Stimulated activated effector memory CD8-positive, alpha-beta T cell treated with anti-CD3 and anti-CD28 coated beads, Interleukin-12 subunit alpha, Interleukin-12 subunit beta, amount 100 ng/mL, for 72 hours (primary cell): ENCODE data around the gene SETBP1.

Source experiments
- ATAC-seq: fragments of 150-1000 bp; cut with Tn5 transposase; 2 replicates; pipeline ENCODE4 v1.10.0; 2021
- DNase-seq, 2 donors: peaks; one replicate each; pipeline ENCODE4 v3.0.0; 2021 to 2022; ENCODE audit warnings: low spot score in 2 of 2
- H3K27ac Mint-ChIP-seq: one replicate; pipeline ENCODE4 v1.8.0; 2022; ENCODE audit warnings: mild to moderate bottlenecking, mixed read lengths
- H3K36me3 Mint-ChIP-seq: one replicate; pipeline ENCODE4 v1.8.0; 2022; ENCODE audit warnings: mild to moderate bottlenecking, mixed read lengths
- H3K4me1 Mint-ChIP-seq: one replicate; pipeline ENCODE4 v1.8.0; 2022; ENCODE audit warnings: mixed read lengths
- H3K4me3 Mint-ChIP-seq: one replicate; pipeline ENCODE4 v1.8.0; 2022; ENCODE audit warnings: mild to moderate bottlenecking, mixed read lengths
- H3K9me3 Mint-ChIP-seq: one replicate; pipeline ENCODE4 v1.8.0; 2022; ENCODE audit warnings: mixed read lengths

The SETBP1 gene

DNA sequence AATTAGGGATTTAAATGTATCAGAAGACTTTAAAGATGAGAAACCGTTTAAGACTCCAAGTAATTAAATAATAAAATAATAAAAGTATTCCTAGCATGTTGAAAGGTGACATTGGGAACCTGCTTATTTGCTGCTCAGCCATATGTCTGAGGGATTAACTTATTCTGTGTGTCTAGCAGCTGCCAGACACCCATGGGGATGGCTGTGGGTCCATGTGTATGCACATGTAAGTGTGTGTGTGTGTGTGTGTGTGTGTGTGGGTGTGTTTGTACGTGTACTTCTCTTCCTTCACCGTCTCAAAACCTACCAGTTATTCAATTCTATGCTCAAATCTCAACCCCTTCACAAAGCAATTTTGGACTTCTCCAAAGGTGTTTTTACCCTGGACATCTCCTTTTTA, 124.5 kb downstream of the SETBP1 start:
- peaks cover 23% of the 10 kb centered on the region for H3K36me3 Mint-ChIP-seq
- H3K4me3 Mint-ChIP-seq = no peak overlapping the region
- peaks cover 39% of the 10 kb centered on the region for H3K4me1 Mint-ChIP-seq
- H3K27ac Mint-ChIP-seq = peak overlapping the region; percentile 41
- ATAC-seq (no peak), DNase-seq (no peak)
- H3K9me3 Mint-ChIP-seq = peaks cover 4% of the 10 kb centered on the region

DNA sequence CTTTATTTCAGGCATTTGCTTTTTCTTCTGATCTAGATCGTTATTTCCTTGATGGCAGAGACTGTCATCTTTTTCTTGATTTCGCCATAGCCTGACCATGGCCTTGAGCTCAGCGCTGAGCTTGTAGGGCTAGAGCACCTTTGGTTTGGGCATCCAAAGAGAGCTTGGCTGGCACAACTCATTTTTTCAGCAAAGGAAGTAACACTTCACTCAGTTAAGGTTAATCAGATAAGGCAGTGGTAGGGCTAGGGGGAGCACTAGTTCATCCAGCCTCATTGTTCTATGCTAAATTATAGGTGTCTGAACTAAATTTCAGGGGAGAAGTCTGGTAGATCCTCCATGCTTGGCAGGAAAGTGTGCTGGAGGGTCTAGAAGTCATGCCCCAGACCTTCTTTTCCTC, 125.0 kb downstream of the SETBP1 start:
- peak; percentile 67 for ATAC-seq
- peak overlapping the region; percentile 41 for H3K27ac Mint-ChIP-seq

DNA sequence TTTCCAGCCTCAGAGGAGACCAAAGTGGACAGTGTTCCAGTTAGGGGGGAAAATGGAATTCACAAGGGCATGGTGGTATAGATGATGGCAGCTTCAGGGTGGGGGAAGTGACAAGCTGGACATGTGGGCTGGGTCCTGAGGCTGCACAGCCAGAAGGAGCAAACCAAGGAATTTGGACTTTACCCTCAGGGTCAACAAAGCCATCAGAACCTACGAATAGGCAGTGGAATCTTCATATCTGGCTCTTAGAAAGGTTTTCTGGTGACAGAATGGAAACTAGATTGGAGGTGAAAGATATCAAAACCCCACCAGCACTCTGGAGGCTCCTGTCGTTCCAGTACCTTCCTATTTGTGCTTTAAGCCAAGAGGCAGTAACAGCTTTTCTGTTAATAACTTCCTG, 127.1 kb downstream of the SETBP1 start:
- no peak for DNase-seq
- H3K4me3 Mint-ChIP-seq = no peak overlapping the region
- ATAC-seq = no peak
- H3K27ac Mint-ChIP-seq = no peak overlapping the region
- H3K9me3 Mint-ChIP-seq = no peaks in the 10 kb centered on the region
- peaks cover 33% of the 10 kb centered on the region for H3K4me1 Mint-ChIP-seq
- peaks cover 11% of the 10 kb centered on the region for H3K36me3 Mint-ChIP-seq

More for the DNA sequence above, 125.0 kb downstream of the SETBP1 start:
- peaks cover 23% of the 10 kb centered on the region for H3K36me3 Mint-ChIP-seq
- H3K4me1 Mint-ChIP-seq = peaks cover 34% of the 10 kb centered on the region
- DNase-seq = no peak
- no peak overlapping the region for H3K4me3 Mint-ChIP-seq
- H3K9me3 Mint-ChIP-seq = no peaks in the 10 kb centered on the region

DNA sequence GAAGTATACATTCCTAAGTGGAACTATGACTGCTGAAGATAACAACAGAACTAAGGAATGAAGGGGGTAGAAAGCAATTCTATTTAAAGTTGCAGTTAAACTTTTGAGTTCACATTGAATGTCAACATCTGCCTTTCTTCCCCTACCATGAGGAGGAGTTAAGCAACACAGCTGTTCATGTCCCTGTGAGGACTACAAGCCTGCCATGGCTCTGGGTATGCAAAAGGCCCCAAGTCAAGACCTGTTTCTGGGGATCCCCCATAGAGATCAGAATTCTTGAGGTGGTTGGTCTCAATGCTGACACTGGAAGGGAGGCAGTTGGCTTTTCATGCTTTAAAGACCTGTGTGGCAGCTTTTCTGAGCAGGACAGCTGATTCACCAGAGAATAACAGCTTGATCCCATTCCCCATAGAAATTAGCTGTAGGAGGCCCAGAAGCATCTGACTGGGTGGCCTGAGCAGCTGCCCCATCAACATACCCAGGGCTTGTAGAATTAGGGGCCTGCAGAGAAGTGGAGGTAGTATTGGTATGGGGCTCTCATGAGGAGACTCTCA, 131.0 kb downstream of the SETBP1 start:
- H3K36me3 Mint-ChIP-seq = peaks cover 18% of the 10 kb centered on the region
- H3K27ac Mint-ChIP-seq = no peak overlapping the region
- H3K9me3 Mint-ChIP-seq = no peaks in the 10 kb centered on the region
- no peak for DNase-seq
- H3K4me3 Mint-ChIP-seq = no peak overlapping the region
- H3K4me1 Mint-ChIP-seq = peaks cover 12% of the 10 kb centered on the region
- no peak for ATAC-seq

DNA sequence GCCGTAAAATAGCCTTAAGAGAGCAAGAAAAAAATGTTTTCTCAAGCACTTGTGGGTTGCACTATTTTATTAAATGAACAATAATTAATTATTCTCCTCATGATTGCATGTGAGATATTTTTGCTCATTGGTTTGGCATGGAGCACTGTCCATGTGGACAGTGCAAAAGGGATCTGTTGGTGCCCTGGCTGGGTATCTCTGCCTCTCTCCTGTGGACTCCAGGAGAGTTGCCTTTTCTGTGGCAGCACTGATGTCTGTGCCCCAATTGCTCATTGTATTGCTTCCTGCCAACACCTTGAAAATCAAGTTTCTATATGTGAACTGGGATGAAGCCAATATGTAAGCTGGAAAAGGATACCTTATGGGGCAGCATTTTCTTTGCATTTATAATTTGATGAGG, 131.7 kb downstream of the SETBP1 start:
- no peak for DNase-seq
- ATAC-seq = no peak
- Mint-ChIP-seq H3K4me1 (peaks cover 15% of the 10 kb centered on the region), H3K27ac (no peak overlapping the region), H3K36me3 (peaks cover 21% of the 10 kb centered on the region), H3K9me3 (no peaks in the 10 kb centered on the region), H3K4me3 (no peak overlapping the region)

DNA sequence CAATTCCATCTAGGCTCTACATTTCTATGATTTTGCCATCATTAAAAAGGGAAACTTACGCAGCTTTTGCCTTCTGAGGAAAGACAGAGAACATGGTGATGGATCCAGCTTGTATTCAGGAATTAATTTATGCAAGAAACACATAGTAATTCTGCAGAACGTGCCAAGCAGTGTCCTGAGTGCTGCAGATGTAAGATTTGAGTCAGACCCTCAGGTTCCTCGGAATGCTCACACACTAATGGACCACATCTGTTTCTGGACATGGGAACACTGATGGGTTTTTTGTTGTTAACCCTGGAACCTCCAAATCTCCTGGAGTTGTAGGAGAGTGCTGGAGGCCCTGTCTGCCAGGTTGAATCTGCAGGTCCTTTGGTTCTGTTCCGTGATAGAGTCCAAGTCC, 132.9 kb downstream of the SETBP1 start:
- H3K4me1 Mint-ChIP-seq = peaks cover 8% of the 10 kb centered on the region
- peaks cover 19% of the 10 kb centered on the region for H3K36me3 Mint-ChIP-seq
- no peaks in the 10 kb centered on the region for H3K9me3 Mint-ChIP-seq
- no peak overlapping the region for H3K4me3 Mint-ChIP-seq
- no peak overlapping the region for H3K27ac Mint-ChIP-seq
- ATAC-seq (no peak), DNase-seq (no peak)

DNA sequence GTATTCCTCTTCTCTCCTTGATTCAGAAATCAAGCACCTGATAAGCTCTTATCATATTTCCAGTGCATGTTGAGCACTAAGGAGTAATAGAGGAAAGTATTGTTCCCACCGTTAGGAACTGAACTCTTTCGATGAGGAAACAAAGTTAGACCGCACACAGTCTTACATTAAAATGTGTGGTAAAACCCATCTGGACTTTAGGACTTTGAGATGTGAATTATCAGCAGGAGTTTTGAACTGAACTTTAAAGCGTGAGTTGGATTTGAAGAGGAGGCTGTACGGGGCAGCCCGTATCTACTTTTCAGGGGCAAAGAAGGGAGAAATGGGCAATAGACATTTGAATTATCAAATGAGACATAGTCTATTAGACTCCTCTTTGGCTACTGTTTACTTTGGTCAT, 134.4 kb downstream of the SETBP1 start:
- DNase-seq (no peak), ATAC-seq (no peak)
- Mint-ChIP-seq H3K36me3 (peaks cover 23% of the 10 kb centered on the region), H3K27ac (no peak overlapping the region), H3K4me3 (no peak overlapping the region), H3K9me3 (no peaks in the 10 kb centered on the region), H3K4me1 (peaks cover 12% of the 10 kb centered on the region)

DNA sequence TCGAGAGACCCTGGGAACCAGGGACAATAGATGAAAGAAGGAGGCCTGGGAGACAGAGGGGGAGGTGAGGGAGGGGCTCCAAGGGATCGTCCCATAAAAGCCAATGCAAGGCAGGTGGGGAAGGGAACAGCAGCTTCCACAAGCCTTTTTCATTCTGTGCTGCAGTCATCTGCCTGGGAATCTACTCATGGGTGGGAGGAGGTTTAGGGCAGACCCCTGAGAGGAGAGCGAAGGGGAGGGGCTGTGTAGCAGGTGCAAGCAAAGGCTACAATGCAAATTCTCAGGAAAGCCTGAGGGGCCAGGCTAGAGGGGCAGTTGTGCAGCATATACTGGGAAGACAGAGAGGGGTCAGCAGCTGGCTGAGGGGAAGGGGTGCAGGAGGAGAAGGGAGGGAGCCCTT, 135.4 kb downstream of the SETBP1 start:
- ATAC-seq (no peak), DNase-seq (no peak)
- Mint-ChIP-seq H3K36me3 (peaks cover 16% of the 10 kb centered on the region), H3K4me3 (no peak overlapping the region), H3K9me3 (no peaks in the 10 kb centered on the region), H3K27ac (no peak overlapping the region), H3K4me1 (peaks cover 12% of the 10 kb centered on the region)

DNA sequence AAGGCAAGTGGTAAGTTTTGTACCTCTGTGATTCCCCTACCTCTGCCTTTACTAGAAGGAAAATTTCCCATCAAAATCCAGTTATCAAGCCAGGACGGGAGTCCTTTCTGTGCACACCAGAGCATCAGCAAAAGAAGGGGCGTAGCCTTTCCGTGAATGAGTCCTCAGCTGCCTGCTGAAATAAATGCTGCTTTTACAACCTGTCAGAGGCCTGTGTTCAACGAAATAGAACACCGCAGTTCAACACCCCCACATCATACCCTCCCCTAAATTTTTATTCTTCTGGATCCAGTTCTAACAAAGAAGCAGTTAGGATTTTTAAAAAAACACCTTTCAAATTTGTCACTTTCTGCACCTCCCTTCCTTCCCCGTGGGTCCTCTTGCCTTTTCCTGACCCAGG, 135.8 kb downstream of the SETBP1 start:
- H3K4me1 Mint-ChIP-seq = peaks cover 17% of the 10 kb centered on the region
- ATAC-seq (no peak), DNase-seq (no peak)
- no peak overlapping the region for H3K4me3 Mint-ChIP-seq
- no peaks in the 10 kb centered on the region for H3K9me3 Mint-ChIP-seq
- H3K36me3 Mint-ChIP-seq = peaks cover 16% of the 10 kb centered on the region
- H3K27ac Mint-ChIP-seq = no peak overlapping the region

DNA sequence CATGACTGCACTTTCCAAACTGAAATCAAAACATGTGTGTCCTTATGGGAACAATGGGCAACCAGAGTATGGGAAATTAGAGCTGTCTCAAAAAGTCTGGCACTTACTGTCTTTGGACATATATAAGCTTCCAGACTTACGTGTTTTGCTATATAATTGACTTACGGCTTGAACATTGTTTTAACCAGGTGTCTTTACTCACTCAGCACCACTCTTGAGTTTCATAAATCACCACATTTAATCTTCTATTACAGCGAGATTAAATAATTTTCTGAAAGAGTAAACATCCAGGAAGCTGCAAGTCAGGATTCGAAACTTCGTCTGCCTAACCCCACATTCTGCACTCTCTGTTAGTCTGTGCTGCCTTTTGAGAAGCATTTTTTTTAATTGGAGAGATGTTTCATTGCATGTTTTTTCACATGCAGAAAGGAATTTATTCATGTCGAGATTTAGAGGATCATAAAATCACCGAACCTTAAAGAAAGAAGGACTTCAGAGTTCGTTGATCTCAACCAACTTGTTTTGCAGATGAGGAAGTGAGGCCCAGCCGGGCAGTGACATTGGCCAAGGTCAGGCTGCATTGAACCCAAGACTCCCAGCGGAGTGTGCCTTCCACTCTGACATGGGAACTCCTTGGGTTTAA, 137.3 kb downstream of the SETBP1 start:
- H3K27ac Mint-ChIP-seq = no peak overlapping the region
- no peak for ATAC-seq
- H3K36me3 Mint-ChIP-seq = peaks cover 16% of the 10 kb centered on the region
- H3K4me3 Mint-ChIP-seq = no peak overlapping the region
- no peaks in the 10 kb centered on the region for H3K9me3 Mint-ChIP-seq
- H3K4me1 Mint-ChIP-seq = peaks cover 24% of the 10 kb centered on the region
- no peak for DNase-seq

DNA sequence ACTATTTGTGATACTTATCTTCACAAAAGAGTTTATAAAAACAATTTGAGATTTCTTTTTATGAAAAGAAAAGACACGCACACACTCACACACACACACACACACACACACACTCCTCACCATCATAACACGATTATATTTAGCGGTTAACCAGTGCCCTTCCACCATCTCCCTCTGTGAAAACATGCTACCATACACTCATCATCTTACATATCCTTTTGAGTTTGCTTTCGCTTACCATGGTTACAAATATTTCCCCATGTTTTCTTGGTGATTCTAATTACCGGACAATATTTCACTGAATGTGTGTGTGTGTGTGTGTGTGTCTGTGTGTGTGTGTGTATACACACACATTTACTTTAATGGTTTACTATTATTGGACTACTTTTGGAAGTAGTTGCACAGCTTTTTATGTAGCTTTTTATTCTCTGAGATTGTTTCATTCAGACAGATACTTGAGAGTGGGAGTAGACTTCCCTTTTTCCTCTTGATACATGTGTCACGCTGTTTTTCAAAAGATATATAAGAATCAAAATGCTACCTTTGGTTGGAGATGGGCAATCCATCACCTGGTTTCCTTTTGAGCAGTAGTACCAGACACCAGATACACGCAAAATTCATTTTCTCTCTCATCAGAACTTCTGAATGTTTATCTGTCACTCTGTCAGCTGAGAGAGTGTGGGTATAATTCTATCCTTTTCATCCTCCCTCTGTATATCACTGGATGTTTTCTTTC, 138.1 kb downstream of the SETBP1 start:
- Mint-ChIP-seq H3K4me3 (no peak overlapping the region), H3K4me1 (peaks cover 32% of the 10 kb centered on the region), H3K27ac (no peak overlapping the region), H3K36me3 (peaks cover 16% of the 10 kb centered on the region), H3K9me3 (no peaks in the 10 kb centered on the region)
- peak; percentile 78 for ATAC-seq
- no peak for DNase-seq

DNA sequence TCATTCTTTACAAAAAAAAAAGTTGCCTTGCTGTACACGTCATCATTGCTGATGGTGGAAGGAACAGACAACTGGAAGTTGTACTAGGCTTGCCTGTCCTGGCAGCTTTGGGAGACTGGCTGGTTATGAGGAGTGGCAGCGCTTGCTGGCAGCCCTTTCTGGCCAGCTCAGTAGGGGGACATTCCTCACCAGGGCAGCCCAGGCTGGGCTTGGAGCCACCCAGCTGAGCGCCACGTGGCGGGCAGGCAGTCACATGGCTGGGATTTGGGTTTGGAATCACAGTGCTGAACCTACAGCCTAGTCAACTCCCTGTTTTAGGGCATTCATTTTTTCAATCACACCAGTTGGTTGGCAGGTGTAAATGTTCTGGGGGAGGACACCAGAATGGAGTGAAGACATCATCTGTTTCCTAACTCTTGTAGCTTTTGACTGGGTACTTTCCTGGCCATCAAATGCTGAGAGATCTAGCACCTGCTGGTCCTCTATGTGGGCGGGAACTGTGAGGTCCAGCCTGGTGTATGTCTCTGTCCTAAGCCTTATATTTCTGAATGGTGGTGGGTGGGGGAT, 139.3 kb downstream of the SETBP1 start:
- Mint-ChIP-seq H3K4me1 (peaks cover 39% of the 10 kb centered on the region), H3K27ac (no peak overlapping the region), H3K36me3 (peaks cover 16% of the 10 kb centered on the region), H3K9me3 (no peaks in the 10 kb centered on the region), H3K4me3 (no peak overlapping the region)
- no peak for DNase-seq
- no peak for ATAC-seq

DNA sequence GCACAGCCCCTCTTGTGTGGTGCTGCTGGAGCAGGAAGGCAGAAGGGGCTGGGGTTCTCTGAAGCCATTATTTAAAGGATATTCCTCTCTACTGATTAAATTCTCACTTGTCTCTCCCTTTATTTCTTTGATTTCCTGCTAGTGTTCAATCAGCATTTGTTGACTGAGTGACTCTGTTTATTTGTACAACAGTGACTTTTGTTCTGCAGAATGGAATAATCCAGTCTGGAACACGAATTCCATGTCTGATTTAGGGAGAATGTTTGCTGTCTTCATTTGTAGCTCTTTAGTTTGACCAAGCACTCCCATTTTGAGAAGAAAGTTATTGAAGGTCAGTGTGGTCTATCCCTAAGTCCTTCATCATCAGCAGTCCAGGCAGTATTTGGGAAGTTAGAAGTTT, 141.2 kb downstream of the SETBP1 start:
- peak overlapping the region; percentile 27 for H3K27ac Mint-ChIP-seq
- no peak overlapping the region for H3K4me3 Mint-ChIP-seq
- peaks cover 36% of the 10 kb centered on the region for H3K4me1 Mint-ChIP-seq
- ATAC-seq (no peak), DNase-seq (no peak)
- no peaks in the 10 kb centered on the region for H3K9me3 Mint-ChIP-seq
- H3K36me3 Mint-ChIP-seq = peaks cover 7% of the 10 kb centered on the region

DNA sequence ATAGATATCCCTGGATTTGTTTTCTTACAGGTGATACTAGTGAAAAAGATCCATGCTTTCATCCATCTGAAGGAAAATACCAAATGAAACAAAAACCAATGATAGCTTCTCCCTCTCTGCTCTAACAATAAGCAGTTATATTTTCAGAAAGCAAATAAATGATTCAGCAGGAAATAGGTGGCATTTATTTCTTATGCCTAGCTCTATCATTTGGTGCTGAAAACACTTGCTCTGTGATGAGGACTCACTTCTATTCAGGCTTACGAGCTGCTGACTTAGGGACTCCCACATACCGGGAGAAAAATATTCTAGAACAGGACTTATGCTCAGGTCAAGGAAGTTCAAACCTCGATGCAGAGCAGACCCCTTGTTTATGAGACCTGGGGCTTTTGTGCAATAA, 142.6 kb downstream of the SETBP1 start:
- ATAC-seq = no peak
- Mint-ChIP-seq H3K27ac (peak overlapping the region; percentile 26), H3K4me1 (peaks cover 34% of the 10 kb centered on the region), H3K4me3 (no peak overlapping the region), H3K36me3 (peaks cover 4% of the 10 kb centered on the region), H3K9me3 (no peaks in the 10 kb centered on the region)
- DNase-seq = no peak

DNA sequence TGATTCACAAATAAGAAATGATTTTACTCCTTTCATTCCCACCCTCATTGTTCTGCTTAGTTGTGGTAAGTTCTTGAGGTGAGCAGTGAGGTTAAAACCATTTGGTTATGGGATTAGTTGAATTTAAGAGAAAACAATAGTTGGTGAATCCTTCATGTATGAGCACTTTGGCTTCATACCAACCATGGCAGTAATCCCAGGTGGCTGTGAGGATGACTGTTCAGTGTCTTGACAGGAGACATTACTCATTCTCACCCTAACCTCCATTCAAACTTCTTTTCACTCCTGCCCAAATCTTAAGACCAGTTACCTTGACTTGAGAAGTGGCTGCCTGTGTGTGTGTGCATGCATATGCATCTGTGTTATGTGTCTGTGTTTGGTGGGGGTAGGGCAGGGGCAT, 143.1 kb downstream of the SETBP1 start:
- Mint-ChIP-seq H3K4me3 (no peak overlapping the region), H3K36me3 (peaks cover 4% of the 10 kb centered on the region), H3K4me1 (peaks cover 29% of the 10 kb centered on the region), H3K27ac (peak overlapping the region; percentile 26), H3K9me3 (no peaks in the 10 kb centered on the region)
- ATAC-seq (peak; percentile 91), DNase-seq (no peak)

DNA sequence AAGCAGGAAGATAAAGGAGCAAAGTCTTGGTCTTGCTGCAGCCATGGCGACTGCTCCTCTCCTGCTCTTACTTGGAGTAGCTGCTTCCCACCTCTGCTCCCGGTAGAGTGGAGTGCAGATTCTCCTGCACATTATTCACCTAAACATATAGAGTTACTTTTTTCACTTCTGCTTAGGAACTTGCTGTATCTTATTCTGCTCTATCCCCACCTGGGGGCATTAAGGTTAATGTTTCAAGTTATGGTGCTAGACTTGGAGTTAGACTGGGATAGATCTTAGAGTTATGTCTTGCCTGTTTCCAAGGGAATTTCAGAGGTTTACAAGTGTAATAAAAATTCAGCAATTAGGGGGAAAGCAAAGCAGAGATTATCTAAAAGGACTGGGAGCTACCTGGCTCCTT, 144.2 kb downstream of the SETBP1 start:
- Mint-ChIP-seq H3K27ac (no peak overlapping the region), H3K9me3 (no peaks in the 10 kb centered on the region), H3K4me1 (peaks cover 27% of the 10 kb centered on the region), H3K4me3 (no peak overlapping the region), H3K36me3 (peaks cover 1% of the 10 kb centered on the region)
- no peak for DNase-seq
- ATAC-seq = no peak
